Testis (tissue), 3 donors: ENCODE measurements around the gene MRFAP1. TPM values are rescaled to one million over a fixed set of nuclear protein-coding genes. Genes with fewer than 3 reads are reported as not detected.
"Not testable (repeated sequence)": the region's sequence is repeated elsewhere in the genome, so short reads cannot be mapped to it uniquely, and the experiment has no call there.

Experiments
- DNase-seq: peaks from one replicate; pipeline ENCODE4 v3.0.0-alpha.2; 2019
- H3K27ac ChIP-seq, 2 donors: fragments of 200-600 bp; sonication (generic); one replicate each; pipeline ENCODE4 v1.5.1; 2019
- H3K27me3 ChIP-seq: fragments of 200-600 bp; sonication (generic); one replicate; pipeline ENCODE4 v1.5.1; 2019
- H3K36me3 ChIP-seq: fragments of 200-600 bp; sonication (generic); one replicate; pipeline ENCODE4 v1.5.1; 2017; ENCODE audit warnings: low read depth; ENCODE audit errors: missing control alignments
- H3K4me1 ChIP-seq: fragments of 200-600 bp; sonication (generic); one replicate; pipeline ENCODE4 v1.5.1; 2019
- H3K4me3 ChIP-seq, 2 donors: fragments of 200-600 bp; sonication (generic); one replicate each; pipeline ENCODE4 v1.5.1; 2017 to 2019
- H3K9me3 ChIP-seq: fragments of 200-600 bp; sonication (generic); one replicate; pipeline ENCODE4 v1.5.1; 2017
- POLR2A ChIP-seq: fragments of 450-650 bp; IDR thresholded peaks from one replicate; pipeline ENCODE4 v1.6.1; 2017; ENCODE audit warnings: antibody characterized with exemption, mild to moderate bottlenecking, moderate library complexity
- WGBS, 2 donors: methylation state at CpG; one replicate each; pipeline ENCODE4 v1.1.5; 2018; 5-methylcytosine and 5-hydroxymethylcytosine counted together
- intact Hi-C: fragments of 100-400 bp; cut with DNase I; formaldehyde crosslinking; loops from one replicate; pipeline ENCODE4 v1.15.1; 2023; ENCODE audit warnings: low total_unique reads
- polyA plus RNA-seq: library from polyadenylated mRNA; stranded (reverse); fragments of 350-450 nt; fragmentation: Illumina TruSeq; extraction: RNeasy Lipid Tissue Mini Kit (QIAGEN cat#74804); gene quantifications from one replicate; pipeline ENCODE4 v1.2.3, GENCODE V29; 2014; ENCODE audit warnings: low read depth, low replicate concordance; ENCODE audit not compliant: insufficient read depth
- total RNA-seq, 2 donors: library from RNA; depleted of rRNA; stranded (reverse); fragments of >200 nt; gene quantifications; one replicate each; pipeline ENCODE4 v1.2.3, GENCODE V29; 2016
- TF ChIP-seq, protein P1 (sequence below), 3 experiments: fragments of 450-650 bp in 2 of 3; fragments of 200-600 bp in 1 of 3; sonication (generic) in 1 of 3; IDR thresholded peaks; one replicate each; pipeline ENCODE4 v1.5.1; 2016 to 2019; ENCODE audit warnings: antibody characterized with exemption in 3 of 3, mild to moderate bottlenecking in 2 of 3, moderate library complexity in 1 of 3

The MRFAP1 gene
- total and polyA plus RNA-seq, 3 donors from 2014 or later: 289 to 382 (median 308) TPM

DNA sequence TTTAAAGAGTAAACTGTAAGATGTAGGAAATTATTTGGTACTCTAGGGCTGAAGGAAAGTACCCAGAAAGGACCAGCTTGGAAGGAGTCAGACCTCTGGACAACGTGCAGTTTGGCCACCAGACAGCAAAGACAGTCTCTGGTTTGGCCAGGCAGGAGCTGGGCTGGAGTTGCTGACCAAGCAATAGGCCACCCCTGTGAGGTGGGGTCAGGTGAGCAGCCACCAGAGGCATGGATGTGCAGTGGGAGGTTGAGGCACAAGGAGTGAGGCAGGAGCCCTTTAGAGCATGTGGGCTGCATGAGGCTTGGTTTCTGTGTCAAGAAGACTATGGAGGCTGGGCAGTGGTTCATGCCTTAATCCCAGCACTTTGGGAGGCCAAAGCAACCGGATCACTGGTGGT is 17.7 kb upstream of the MRFAP1 start:
- no peak for TF ChIP-seq POLR2A
- TF ChIP-seq, protein P1, sequence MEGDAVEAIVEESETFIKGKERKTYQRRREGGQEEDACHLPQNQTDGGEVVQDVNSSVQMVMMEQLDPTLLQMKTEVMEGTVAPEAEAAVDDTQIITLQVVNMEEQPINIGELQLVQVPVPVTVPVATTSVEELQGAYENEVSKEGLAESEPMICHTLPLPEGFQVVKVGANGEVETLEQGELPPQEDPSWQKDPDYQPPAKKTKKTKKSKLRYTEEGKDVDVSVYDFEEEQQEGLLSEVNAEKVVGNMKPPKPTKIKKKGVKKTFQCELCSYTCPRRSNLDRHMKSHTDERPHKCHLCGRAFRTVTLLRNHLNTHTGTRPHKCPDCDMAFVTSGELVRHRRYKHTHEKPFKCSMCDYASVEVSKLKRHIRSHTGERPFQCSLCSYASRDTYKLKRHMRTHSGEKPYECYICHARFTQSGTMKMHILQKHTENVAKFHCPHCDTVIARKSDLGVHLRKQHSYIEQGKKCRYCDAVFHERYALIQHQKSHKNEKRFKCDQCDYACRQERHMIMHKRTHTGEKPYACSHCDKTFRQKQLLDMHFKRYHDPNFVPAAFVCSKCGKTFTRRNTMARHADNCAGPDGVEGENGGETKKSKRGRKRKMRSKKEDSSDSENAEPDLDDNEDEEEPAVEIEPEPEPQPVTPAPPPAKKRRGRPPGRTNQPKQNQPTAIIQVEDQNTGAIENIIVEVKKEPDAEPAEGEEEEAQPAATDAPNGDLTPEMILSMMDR (IDR thresholded peaks at IDR 0.05): no peak
- intact Hi-C loops: no loop called here
- DNase-seq: no peak
- no peaks in the 10 kb centered on the region for H3K27me3 ChIP-seq
- WGBS, 2 donors: 87 to 93% methylated on average over 1 to 2 of the region's 2 CpGs
- no peaks in the 10 kb centered on the region for H3K4me1 ChIP-seq
- no peak overlapping the region for H3K27ac ChIP-seq
- no peaks in the 10 kb centered on the region for H3K36me3 ChIP-seq
- H3K9me3 ChIP-seq: no peaks in the 10 kb centered on the region
- H3K4me3 ChIP-seq: no peak overlapping the region

DNA sequence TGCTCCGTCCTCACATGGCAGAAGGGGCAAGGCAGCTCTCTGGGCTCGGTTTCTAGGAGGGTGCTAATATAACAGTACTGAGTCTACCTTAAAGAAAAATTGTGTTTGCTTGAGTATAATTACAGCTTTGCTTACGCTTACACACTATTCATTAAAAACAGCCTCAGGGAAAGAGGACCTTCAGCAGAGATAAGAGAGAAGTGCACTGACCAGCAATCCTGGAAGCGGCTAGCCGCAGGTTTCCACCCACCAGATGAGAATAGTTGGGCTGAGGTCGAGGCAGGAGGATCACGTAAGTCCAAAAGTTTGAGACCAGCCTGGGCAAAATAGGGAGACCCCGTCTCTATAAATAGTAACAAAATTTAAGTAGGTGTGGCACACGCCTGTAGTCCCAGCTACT is 15.2 kb upstream of the MRFAP1 start:
- Histone ChIP-seq H3K27me3 (no peaks in the 10 kb centered on the region), H3K36me3 (no peaks in the 10 kb centered on the region), H3K9me3 (no peaks in the 10 kb centered on the region), H3K27ac (no peak overlapping the region), H3K4me3 (no peak overlapping the region), H3K4me1 (no peaks in the 10 kb centered on the region)
- DNase-seq: no peak
- 74 to 91% methylated on average over 9 of the region's 9 CpGs for WGBS, 2 donors
- TF ChIP-seq POLR2A: no peak
- TF ChIP-seq, protein P1 (IDR thresholded peaks at IDR 0.05): no peak
- intact Hi-C loops: no loop called here

DNA sequence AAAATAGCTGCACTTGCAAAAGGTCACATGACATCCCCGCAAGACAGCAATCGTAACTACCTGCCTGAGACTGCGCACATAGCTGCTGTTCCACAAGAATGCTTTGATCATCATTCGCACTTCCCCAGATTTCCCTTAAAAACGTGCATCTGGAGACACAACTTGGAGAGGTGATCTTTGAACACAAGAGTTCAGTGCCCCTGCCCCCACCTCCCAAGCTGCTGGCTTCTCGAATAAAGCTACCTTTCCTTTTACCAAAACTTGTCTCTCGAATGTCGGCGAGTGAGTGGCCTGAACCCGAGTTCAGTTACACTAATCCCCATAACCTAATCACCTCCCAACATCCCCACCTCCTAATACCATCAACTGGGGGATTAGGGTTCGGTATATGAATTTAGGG is 14.4 kb upstream of the MRFAP1 start:
- Histone ChIP-seq H3K27me3 (no peaks in the 10 kb centered on the region), H3K4me3 (no peak overlapping the region), H3K9me3 (no peaks in the 10 kb centered on the region), H3K27ac (no peak overlapping the region), H3K36me3 (no peaks in the 10 kb centered on the region), H3K4me1 (no peaks in the 10 kb centered on the region)
- 80 to 91% methylated on average over 10 to 11 of the region's 11 CpGs for WGBS, 2 donors
- no peak for DNase-seq
- TF ChIP-seq, protein P1 (IDR thresholded peaks at IDR 0.05): no peak
- no peak for TF ChIP-seq POLR2A
- intact Hi-C loops: no loop called here

DNA sequence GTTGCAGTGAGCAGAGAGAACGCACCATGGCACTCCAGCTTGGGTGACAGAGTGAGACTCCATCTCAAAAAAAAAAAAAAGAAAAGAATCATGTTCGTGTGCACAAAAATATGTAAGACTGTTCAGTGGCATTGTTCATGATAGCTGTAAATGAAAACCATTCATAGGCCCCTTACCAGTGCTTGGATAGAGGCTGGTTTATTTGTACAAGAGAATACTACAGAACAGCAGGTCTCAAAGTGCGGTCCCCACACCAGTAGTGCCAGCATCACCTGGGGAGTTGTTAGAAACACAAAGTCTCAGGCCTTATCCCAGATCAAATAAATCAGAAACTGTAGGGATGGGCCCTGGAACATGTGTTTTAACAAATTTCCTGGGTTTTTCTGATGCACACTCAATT is 12.7 kb upstream of the MRFAP1 start:
- Histone ChIP-seq H3K27me3 (no peaks in the 10 kb centered on the region), H3K36me3 (no peaks in the 10 kb centered on the region), H3K27ac (no peak overlapping the region), H3K4me3 (no peak overlapping the region), H3K9me3 (no peaks in the 10 kb centered on the region), H3K4me1 (no peaks in the 10 kb centered on the region)
- intact Hi-C loops: no loop called here
- DNase-seq: no peak
- TF ChIP-seq, protein P1 (IDR thresholded peaks at IDR 0.05): no peak
- no peak for TF ChIP-seq POLR2A
- WGBS, 2 donors: 84 to 86% methylated on average over 3 of the region's 3 CpGs

DNA sequence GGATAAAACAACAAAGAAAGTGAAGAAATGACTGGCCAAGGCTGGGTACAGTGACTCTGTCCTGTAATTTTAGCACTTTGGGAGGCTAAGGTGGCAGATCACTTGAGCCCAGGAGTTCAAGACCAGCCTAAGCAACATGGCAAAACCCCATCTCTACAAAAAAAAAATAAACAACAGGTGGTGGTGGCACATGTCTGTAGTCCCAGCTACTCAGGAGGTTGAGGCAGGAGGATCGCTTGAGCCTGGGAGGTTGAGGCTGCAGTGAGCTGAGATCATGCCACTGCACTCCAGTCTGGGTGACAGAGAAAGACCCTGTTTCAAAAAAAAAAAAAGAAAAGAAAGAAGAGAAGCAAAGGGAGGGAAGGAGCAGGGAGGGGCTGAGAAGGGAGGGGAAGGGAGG is 12.0 kb upstream of the MRFAP1 start:
- H3K4me3 ChIP-seq, H3K27me3 ChIP-seq, H3K27ac ChIP-seq, H3K9me3 ChIP-seq, H3K36me3 ChIP-seq, DNase-seq, intact Hi-C loops, H3K4me1 ChIP-seq: not testable (repeated sequence)
- 100% methylated on average over 1 of the region's 1 CpG for WGBS, 2 donors
